Ovary (tissue), 3 donors: ENCODE measurements around the gene ACACB.

ENCODE experiments used
- CTCF ChIP-seq, 3 donors: fragments of 450-650 bp in 2 of 3; fragments of 200-600 bp in 1 of 3; IDR thresholded peaks; one replicate each; pipeline versions ENCODE4 v1.5.1 to v1.8.0; 2016 to 2022; ENCODE audit warnings: antibody characterized with exemption in 3 of 3, mild to moderate bottlenecking in 1 of 3
- EP300 ChIP-seq: sonication (generic); formaldehyde crosslinking; IDR thresholded peaks from one replicate; pipeline ENCODE4 v1.6.1; 2017; ENCODE audit warnings: antibody characterized with exemption
- POLR2A ChIP-seq: fragments of 450-650 bp; IDR thresholded peaks from one replicate; pipeline ENCODE4 v1.6.1; 2017; ENCODE audit warnings: antibody characterized with exemption, mild to moderate bottlenecking, moderate library complexity
- donor health status: DM: no; HTN: no; CAD: no.

- TF ChIP-seq CTCF (IDR thresholded peaks at IDR 0.05) (no peak), POLR2A (no peak), EP300 (no peak)
Observed at GRCh38 chr12:109302770-109303169, 186.4 kb downstream of the ACACB start.
